Astrocyte of the cerebellum (primary cell): Measurements from ENCODE around the gene ARGLU1.

ENCODE experiments used
- DNase-seq: peaks from one replicate; pipeline ENCODE4 v3.0.0-alpha.2; 2011; ENCODE audit warnings: low read depth
- H3K4me3 ChIP-seq: 2 replicates; pipeline ENCODE4 v1.5.1; 2011; ENCODE audit warnings: mild to moderate bottlenecking, low read depth, low read length, moderate library complexity
- in situ Hi-C: cut with HindIII; loops from 2 replicates; pipeline ENCODE4 v1.10.0; 2017; ENCODE audit warnings: low sequenced_read_pairs
- TF ChIP-seq, protein P1 (sequence below): IDR thresholded peaks from 2 replicates; pipeline ENCODE4 v1.5.1; 2012; ENCODE audit warnings: low read length, low read depth, moderate library complexity, mild to moderate bottlenecking; ENCODE audit errors: missing control alignments

ARGLU1 gene

GRCh38 chr13:106500445-106500844, 67.5 kb downstream of the ARGLU1 start:
- H3K4me3 ChIP-seq, result no peak overlapping the region
- DNase-seq, result no peak
- TF ChIP-seq, protein P1, sequence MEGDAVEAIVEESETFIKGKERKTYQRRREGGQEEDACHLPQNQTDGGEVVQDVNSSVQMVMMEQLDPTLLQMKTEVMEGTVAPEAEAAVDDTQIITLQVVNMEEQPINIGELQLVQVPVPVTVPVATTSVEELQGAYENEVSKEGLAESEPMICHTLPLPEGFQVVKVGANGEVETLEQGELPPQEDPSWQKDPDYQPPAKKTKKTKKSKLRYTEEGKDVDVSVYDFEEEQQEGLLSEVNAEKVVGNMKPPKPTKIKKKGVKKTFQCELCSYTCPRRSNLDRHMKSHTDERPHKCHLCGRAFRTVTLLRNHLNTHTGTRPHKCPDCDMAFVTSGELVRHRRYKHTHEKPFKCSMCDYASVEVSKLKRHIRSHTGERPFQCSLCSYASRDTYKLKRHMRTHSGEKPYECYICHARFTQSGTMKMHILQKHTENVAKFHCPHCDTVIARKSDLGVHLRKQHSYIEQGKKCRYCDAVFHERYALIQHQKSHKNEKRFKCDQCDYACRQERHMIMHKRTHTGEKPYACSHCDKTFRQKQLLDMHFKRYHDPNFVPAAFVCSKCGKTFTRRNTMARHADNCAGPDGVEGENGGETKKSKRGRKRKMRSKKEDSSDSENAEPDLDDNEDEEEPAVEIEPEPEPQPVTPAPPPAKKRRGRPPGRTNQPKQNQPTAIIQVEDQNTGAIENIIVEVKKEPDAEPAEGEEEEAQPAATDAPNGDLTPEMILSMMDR, result no peak
- in situ Hi-C loops, result no loop called here

DNA sequence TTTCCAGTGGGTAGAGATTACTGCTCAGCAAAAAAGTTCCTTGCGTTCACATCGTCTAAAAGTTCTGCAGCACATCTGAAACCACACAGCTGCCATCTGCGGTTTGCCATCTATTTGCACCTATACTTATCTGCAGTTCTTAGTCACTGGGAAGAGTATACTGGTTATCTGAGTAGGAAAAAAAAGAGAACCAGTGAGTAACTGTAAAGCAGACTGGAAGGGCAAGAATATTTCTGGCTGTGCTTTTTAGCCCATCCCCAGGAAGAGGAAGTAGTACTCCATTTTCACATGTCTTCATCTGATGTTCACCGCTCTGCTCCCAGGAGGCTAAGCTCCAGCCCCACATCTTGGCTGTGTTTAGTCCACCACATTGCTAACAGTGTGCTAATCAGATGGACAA, 68.0 kb downstream of the ARGLU1 start:
- in situ Hi-C loops, result no loop called here
- DNase-seq, result no peak
- TF ChIP-seq, protein P1, result no peak
- no peak overlapping the region for H3K4me3 ChIP-seq

- no peak for DNase-seq
- TF ChIP-seq, protein P1, result no peak
- in situ Hi-C loops, result no loop called here
- H3K4me3 ChIP-seq, result no peak overlapping the region
These were observed 68.8 kb downstream of the ARGLU1 start for GRCh38 chr13:106499113-106499512.

GRCh38 chr13:106498571-106498970, 69.4 kb downstream of the ARGLU1 start:
- no peak overlapping the region for H3K4me3 ChIP-seq
- TF ChIP-seq, protein P1, result no peak
- in situ Hi-C loops, result no loop called here
- DNase-seq, result no peak

- in situ Hi-C loops, result no loop called here
- DNase-seq, result no peak
- TF ChIP-seq, protein P1, result no peak
- H3K4me3 ChIP-seq, result no peak overlapping the region
These were observed 69.8 kb downstream of the ARGLU1 start for GRCh38 chr13:106498158-106498557.

DNA sequence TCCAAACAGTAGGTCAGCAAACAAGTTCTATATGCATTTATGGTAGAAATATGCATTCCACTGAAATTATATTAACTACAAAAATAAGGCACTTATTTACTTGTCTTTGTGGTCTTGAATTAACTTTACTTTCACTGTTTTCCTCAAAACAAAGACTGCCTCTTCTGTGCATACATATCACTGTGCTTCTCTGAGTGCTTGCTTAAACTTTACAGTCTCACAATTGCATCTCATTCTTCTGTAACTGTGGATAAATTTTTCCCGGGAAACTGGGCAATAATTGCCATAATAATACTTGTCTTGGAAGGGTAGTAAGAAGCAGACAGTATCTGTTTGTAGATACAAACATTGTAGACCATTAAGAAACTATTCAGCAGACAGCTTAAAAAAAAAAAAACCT, 70.9 kb downstream of the ARGLU1 start:
- no peak for DNase-seq
- in situ Hi-C loops, result no loop called here
- no peak overlapping the region for H3K4me3 ChIP-seq
- TF ChIP-seq, protein P1, result no peak
